Testis (tissue), 2 donors: Measurements from ENCODE around the gene TBC1D1.

Source experiments
- CTCF ChIP-seq, 3 experiments: fragments of 450-650 bp in 2 of 3; fragments of 200-600 bp in 1 of 3; sonication (generic) in 1 of 3; IDR thresholded peaks; one replicate each; pipeline ENCODE4 v1.5.1; 2016 to 2019; ENCODE audit warnings: antibody characterized with exemption in 3 of 3, mild to moderate bottlenecking in 2 of 3, moderate library complexity in 1 of 3
- POLR2A ChIP-seq: fragments of 450-650 bp; IDR thresholded peaks from one replicate; pipeline ENCODE4 v1.6.1; 2017; ENCODE audit warnings: antibody characterized with exemption, mild to moderate bottlenecking, moderate library complexity

DNA sequence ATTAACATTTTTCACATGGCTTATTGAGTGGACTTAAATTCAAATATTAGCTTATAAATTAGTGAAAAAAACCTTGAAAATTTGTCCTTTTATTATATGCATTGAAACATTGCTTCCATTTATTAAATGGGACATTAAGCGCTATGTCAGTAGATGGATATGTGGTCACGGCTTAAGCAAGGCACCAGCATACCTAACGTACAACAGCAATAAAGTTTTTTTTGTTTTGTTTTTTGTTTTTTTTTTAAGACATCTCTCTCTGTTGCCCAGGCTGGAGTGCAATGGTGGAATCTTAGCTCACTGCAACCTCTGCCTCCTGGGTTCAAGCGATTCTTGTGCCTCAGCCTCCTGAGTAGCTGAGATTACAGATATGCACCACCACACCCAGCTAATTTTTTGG lies 32.8 kb upstream of the TBC1D1 start:
- TF ChIP-seq POLR2A (no peak), CTCF (IDR thresholded peaks at IDR 0.05) (no peak)
